Nucleus accumbens (tissue), 56 donors: ENCODE measurements around the gene SLC41A2.
"Not testable (repeated sequence)": the region's sequence is repeated elsewhere in the genome, so short reads cannot be mapped to it uniquely, and the experiment has no call there.

Source experiments
- DNase-seq, 56 donors: peaks; one replicate each; lab custom pipeline; 2025; lab: John Stamatoyannopoulos, UW

Gene SLC41A2

GRCh38 chr12:104958001-104958804 is at the start of gene SLC41A2:
Gene SLC41A2, minus strand, starts transcription at chr12:104958290. Its CDS starts 29,763 bp downstream, at chr12:104928527.
- peak in 52 of 56 donors; percentile 28 to 84 (median 60) for DNase-seq

GRCh38 chr12:105001476-105001875 is 43.4 kb upstream of the SLC41A2 start:
- DNase-seq = no peak

- no peak for DNase-seq
Observed at GRCh38 chr12:104999347-104999685, 41.2 kb upstream of the SLC41A2 start.

- DNase-seq = no peak
Observed at GRCh38 chr12:104998423-104999346, 40.6 kb upstream of the SLC41A2 start.

- no peak for DNase-seq
Observed at GRCh38 chr12:104997541-104997940, 39.5 kb upstream of the SLC41A2 start.

- DNase-seq = no peak
Observed at GRCh38 chr12:104994336-104994735, 36.2 kb upstream of the SLC41A2 start.

GRCh38 chr12:104991565-104992128 is 33.6 kb upstream of the SLC41A2 start:
- no peak for DNase-seq

- no peak for DNase-seq
Observed at GRCh38 chr12:104990950-104991349, 32.9 kb upstream of the SLC41A2 start.

GRCh38 chr12:104986022-104986941 is 28.2 kb upstream of the SLC41A2 start, which contains the start of gene NOPCHAP1:
Gene NOPCHAP1, plus strand, starts transcription at chr12:104986316. Its CDS starts 37 bp downstream, at chr12:104986353.
- peak; percentile 39 to 96 (median 89) for DNase-seq

GRCh38 chr12:104985206-104985605 is 27.1 kb upstream of the SLC41A2 start:
- no peak for DNase-seq

- not testable (repeated sequence) for DNase-seq
Observed at GRCh38 chr12:104977688-104978087, 19.6 kb upstream of the SLC41A2 start.

- no peak for DNase-seq
Observed at GRCh38 chr12:104976703-104977102, 18.6 kb upstream of the SLC41A2 start.

- no peak for DNase-seq
Observed at GRCh38 chr12:104975587-104976343, 17.7 kb upstream of the SLC41A2 start.

GRCh38 chr12:104974626-104975290 is 16.7 kb upstream of the SLC41A2 start:
- DNase-seq = peak in 5 of 56 donors; percentile 1 to 17 (median 2)

- no peak for DNase-seq
Observed at GRCh38 chr12:104973250-104973649, 15.2 kb upstream of the SLC41A2 start.

GRCh38 chr12:104971306-104971705 is 13.2 kb upstream of the SLC41A2 start:
- no peak for DNase-seq

GRCh38 chr12:104969343-104969742 is 11.3 kb upstream of the SLC41A2 start:
- no peak for DNase-seq

GRCh38 chr12:104966677-104967076 is 8.6 kb upstream of the SLC41A2 start:
- no peak for DNase-seq

- DNase-seq = no peak
Observed at GRCh38 chr12:104964856-104965205, 6.7 kb upstream of the SLC41A2 start.
